Stimulated activated CD4-positive, alpha-beta T cell treated with anti-CD3 and anti-CD28 coated beads, Interleukin-2, amount 100 ng/mL, for 4 hours (primary cell): ENCODE results near the gene SNX30.

Source experiments
- DNase-seq: peaks from one replicate; pipeline ENCODE4 v3.0.0-alpha.2; 2020; ENCODE audit warnings: low read depth

The SNX30 gene

DNA sequence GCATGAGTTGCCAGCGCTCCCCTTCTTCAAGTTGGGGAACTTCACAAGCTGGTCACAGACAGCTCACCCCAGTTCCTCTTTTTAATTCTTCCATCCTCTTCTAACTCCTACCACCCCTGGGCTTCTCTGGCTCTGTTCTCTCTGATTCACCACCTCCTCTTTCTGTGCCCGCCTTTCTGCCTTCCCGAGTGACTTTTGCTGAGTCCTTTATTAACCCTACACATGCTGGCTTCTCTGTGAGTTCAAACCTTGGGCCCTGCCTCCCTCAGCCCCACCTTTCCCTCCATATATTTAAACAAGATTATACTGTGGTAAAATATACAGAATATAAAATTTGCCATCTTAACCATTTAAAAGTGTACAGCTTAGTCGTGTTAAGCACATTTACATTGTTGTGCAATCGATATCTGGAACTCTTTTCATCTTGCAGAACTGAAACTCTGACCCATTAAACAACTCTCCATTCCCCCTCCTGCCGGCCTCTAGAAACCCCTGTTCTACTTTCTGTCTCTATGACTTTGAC, 108.1 kb downstream of the SNX30 start:
- DNase-seq, result no peak

DNA sequence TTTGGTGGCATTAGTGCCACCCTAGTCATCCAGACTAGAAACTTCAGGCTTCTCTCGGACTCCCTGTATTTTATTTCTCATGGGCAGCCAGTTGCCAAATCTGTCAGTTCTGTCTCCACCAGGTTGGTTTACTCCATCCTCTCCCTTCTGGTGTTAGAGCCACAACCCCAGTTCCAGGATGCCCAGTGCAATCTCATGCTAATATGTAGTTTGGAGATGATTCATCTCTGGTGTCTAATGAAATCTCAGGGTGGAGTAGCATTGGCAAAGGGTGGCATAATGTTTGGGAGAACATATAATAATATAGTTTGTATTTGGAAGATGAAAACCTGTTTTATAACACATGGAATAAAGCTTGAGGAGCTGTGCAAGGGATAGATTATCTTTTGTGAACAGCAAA, 109.9 kb downstream of the SNX30 start:
- DNase-seq, result no peak

DNA sequence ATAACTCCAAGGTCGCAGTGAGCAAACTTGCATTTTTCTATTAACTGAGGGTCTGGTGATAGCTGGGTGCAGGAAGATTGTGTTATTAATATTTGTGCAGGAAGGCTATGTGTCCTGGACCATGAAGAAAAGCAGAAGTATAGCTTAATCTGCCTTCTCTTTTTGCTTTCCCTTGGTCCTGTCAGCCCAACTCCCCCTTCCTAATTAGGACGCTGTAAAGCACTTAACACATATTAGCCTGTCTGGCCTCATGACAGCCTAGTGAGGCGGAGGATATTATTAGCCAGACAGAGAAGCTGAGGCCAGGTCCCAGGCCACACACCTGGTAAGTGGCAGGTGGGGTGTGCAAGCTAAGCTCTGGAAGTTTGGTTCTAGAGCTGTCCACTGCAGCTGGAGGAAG, 110.6 kb downstream of the SNX30 start:
- DNase-seq, result no peak

DNA sequence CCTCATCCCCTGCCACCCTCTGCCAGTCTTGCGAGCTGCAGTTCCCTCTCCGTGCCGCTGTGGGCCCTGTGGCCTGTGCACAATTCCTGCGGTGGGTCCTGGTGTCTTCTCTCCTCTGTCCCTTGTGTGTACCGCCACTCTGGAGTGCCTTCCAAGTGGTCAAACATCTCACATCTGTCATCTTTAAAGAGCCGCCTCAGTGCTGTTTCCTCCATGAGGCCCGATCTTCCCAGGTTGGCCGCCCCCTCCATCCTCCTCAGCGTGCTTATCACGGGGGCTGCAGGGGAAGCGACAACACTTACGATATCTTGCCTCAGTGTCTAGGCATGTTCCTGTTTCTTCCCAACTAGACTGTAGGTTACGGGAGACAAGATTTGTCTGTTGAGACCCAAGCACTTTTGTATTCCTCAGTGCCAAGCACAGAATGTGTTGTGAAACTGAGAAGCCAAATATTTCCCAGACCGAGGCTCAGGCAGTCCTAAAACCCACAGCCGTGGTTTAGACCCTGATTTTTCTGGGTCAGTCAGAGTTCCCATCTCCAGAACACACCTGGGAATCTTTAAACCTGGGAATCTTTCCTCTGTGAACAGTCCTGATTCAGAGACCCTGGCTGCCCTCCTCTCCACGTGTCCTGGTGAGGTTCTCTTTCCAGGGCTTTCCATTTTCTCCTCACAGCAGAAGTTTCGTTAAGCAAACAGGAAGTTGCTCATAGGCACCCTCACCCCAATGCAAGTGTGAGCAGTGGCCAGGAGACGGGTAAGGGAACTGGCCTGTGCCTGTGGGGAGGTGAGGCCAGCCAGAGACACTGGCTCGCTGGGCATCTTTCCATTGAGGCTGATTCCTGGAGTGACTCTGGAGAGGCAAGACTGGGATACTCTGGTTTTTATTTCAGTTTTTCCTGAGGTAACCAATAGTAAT, 111.3 kb downstream of the SNX30 start:
- no peak for DNase-seq

DNA sequence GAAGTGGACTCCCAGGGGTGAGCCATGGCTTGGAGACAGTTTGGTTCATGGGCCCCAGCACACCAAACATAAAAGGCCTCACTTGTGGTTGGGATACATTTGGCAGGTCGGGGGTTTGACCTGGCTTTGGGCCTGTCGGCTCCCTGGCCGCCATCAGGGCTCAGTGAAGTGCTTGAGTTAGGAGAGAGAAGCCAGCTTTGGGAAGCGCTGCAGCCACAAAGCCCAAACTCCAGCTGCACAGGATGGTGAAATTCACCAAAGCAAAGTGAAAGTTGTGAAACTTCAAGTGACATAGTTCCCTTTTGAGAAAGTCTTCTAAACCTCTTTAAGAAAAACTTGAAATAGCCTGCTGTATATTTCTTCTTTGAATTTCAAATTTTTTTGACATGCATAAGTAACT, 112.7 kb downstream of the SNX30 start:
- DNase-seq, result no peak

DNA sequence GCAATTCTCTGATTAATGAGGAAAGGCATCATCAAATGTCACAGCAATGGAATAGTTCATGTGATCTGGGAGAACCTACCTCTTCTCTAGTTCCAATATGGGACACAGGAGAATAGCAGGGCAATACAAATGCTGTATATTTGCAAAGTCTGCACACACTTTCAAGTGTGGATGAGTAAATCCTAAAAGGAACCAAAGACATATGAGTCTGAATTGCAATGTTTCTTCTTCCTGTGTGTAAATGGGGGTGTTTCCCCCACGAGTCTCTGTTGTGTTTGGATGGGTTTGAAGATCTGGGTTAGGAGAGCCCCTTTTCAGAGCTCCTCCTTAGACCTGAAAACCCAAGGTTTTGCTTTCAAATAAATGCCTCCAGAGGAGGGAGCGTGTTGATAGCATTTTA, 113.2 kb downstream of the SNX30 start:
- no peak for DNase-seq

DNA sequence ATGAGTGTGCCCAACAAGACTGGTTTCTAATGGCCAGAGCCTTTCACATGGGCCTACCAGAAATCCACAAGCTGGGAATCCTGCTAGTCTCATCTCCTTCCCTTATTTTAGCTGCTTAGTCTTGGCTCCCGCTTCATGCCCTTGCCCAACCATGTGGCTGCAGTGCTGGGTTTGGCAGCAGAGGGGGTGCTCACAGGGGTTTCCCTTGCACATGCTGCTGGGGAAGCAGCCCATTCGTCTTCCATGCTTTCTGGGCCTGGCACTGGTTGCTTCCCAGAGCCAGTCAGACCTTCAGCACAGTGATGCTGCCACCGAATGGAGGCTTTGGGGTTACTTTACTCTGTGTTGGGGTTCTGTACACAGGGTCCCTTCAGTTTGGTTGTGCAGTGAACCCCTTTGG, 113.8 kb downstream of the SNX30 start:
- DNase-seq, result no peak

DNA sequence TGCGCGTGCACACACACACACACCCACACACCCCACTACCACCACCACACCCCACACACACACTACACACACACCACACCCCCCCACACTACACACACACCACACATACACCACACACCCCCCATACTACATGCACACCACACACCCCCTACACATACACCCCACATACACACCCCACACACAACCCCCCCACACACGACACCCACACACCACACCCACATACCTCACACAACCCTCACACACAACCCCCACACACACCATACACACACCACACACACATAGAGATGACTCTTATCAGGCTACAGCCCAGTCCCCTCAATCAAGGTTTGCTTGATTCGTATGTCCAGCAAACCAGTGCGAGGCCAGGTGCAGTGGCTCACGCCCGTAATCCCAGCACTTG, 114.4 kb downstream of the SNX30 start:
- no peak for DNase-seq

DNA sequence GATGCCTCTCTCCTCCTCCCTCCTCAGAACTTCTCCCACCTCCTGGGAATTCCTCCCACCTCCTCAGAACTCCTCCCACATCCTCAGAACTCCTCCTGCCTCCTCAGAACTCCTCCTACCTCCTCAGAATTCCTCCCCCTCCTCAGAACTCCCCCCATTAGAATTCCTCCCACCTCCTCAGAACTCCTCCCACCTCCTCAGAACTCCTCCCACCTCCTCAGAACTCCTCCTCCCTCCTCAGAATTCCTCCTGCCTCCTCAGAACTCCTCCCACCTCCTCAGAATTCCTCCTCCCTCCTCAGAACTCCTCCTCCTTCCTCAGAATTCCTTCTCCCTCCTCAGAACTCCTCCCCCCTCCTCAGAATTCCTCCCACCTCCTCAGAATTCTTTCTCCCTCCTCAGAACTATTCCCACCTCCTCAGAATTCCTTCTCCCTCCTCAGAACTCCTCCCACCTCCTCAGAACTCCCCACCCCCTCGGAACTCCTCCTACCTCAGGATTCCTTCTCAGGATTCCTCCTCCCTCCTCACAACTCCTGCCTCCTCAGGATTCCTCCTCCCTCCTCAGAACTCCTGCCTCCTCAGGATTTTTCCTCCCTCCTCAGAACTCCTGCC, 116.2 kb downstream of the SNX30 start:
- DNase-seq, result no peak

DNA sequence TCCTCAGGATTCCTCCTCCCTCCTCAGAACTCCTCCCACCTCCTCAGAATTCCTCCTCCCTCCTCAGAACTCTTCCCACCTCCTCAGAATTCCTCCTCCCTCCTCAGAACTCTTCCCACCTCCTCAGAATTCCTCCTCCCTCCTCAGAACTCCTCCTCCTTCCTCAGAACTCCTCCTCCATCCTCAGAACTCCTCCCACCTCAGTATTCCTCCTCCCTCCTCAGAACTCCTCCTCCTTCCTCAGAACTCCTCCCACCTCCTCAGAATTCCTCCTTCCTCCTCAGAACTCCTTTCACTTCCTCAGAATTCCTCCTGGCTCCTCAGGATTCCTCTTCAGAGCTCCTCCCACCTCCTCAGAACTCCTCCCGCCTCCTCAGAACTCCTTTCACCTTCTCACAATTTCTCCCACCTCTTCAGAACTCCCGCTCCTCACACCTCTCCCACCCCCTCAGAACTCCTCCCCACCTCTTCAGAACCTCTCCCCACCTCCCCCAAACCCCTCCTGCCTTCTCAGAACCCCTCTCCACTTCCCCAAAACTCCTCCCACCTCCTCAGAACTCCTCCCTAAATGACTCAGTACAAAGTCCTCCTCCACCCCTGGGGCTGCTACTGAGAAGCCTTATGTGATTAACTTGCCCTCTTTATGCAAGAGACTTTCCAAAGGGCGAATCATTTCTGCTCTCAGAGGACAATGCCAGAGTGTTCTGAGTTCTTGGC, 116.9 kb downstream of the SNX30 start:
- DNase-seq, result no peak

DNA sequence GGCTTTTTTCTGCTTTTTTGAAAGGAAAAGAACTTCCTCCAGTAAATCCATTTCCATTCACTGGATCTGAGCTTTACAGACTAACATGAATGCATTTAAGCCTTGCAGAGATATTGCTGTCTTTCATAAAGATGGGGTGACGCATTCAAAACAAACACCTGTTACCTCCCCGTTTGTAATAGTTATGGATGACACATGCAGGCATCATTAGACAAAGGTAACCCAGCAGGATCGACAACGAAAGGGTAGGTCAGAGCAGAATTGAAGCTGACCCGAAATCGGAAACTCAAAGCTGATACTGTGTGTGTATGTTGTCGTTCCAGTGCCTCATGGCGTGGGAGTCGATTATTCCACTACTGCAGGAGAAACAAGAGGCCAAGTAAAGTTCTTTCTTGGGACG, 117.9 kb downstream of the SNX30 start:
- no peak for DNase-seq

DNA sequence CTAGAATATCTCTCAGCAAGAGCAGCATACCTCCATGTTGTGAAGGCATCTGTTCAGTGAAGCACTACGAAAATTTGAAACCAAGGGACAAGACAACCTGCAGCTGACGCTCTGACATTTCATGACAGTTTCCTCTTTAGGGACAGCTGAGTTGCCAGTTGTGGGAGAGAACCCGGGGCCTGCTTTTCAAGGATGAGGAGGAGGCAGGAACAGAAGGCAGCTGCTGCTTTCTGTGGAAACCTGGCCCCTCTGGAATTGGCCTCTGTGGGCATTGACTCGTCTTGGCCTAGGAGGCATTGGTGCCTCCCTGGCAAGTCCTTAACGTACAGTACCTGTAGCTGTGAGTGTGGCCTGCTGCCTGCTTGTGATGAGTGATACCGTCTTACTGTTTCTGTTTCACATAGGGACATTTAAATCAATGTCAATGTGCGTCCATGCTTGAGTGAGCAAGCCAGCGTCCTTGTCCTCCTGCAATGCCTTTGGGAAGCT, 118.5 kb downstream of the SNX30 start:
- DNase-seq, result no peak

DNA sequence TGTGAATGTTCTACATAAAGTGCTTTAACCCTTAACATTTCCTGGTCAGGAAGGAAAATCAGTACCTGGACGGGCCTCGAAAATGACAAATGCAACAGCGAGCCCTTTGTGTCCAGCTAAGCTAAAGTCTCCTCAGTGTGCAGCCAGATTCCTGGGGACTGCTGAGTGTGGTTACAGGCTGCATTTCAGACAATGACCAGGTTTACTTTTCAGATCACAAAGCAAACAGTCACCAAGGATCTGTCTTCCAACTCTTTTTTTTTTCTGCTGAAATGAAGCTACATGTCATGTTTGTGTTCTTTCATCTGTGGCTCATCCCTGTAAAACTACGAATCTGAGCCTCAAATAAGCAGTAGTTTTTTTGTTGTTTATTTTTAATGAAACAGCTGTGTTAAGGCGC, 119.4 kb downstream of the SNX30 start:
- DNase-seq, result no peak

DNA sequence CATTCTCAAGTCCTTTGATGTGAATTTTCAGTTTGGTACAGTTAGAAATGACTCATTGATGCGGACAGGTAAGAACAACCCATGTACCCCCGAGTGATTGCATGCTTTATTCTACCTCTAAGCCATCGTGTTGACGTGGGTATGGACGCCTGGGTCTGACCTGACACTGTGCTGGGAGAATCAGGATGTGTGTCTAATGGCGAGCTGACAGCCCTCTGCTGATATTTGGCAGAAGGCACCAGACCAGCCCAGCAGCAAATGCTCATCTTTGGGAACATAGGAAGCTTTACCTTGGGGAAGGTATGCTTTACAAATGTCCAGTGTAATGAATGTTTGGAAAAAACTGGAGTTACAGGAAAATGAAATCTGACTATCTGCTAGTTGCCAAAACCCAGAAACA, 120.0 kb downstream of the SNX30 start:
- no peak for DNase-seq

DNA sequence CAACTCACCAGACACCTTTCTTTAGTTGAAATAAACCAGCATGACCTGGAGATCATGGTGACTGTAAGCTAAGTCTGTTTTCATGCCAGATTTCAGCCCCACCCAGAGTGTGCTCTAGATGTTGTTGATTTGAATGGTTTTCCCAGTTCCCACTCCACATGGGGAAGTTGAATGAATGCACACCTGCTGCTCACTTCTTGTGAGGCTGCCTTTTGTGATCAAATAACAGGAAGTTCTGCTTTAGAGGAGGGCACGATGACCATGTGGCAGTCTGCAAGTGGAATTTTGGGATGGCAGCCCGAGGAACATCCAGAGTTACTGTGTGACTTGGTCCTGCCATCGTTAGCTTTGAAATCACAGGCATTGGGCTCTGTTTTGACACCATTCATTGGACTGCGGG, 121.5 kb downstream of the SNX30 start:
- no peak for DNase-seq

DNA sequence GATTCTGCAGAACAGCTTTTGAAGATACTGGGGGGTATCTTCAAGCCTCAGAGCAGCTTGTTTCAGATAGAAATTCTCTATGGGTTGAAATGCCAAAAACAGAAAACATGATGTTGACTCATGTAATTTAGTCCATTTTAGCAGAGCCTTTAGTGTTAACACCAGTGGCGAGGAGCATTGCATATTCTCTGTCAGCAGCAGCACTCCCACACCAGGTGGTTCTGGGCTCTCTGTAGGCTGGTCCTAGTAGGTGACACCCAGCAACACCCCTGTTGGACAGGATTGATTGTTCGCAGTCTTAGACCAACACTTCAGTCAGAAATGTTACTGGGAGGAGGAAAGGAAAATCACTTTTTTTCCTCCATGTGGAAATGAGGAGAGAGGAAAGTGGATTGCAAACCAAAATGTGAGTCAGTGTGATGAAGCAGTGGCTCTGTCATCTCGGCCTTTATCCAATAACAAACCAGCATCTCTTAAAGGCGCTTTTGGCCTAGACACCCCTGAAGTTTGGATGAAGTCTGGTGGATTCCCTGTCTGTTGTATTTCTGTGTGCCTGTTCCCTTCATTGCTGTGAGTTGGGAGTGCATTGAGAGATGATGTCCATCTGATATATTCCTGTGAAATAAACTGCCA, 123.3 kb downstream of the SNX30 start:
- DNase-seq, result no peak

DNA sequence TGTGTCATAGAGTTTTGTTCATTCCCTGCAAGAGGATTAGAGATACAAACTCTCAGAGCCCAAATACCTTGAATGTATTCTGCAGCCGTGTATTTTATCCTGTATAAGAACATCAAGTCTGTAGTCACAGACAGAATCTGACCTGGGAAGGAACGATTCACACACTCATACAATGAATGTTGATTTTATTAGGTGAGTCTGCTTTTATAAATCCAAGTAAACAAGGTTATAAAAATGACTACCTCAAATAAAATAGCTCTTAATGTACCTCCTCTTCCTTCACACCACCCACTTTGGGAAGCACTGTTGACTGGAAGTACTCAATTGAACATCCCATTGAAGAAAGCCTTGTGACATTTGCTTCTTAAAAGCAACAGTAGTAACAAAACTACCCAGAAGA, 128.2 kb downstream of the SNX30 start:
- no peak for DNase-seq

DNA sequence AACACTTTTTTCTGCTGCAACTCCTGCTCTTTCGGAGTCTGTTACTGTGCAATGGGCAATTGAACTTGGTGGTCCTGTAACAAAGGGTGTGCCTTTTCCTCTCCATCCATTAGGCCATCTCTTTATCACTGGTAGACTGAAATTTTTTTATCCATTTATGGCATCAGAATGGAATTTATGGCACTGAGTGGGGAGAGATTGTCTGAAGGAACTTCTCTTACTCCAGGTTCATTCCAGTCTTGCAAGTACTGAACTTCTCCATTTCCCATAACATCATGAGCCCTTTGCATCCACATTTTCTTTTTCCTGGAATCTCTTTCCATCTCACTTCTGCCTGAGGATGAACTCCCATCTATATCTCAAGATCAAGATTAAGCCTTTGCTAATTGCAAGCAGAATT, 130.1 kb downstream of the SNX30 start:
- no peak for DNase-seq

DNA sequence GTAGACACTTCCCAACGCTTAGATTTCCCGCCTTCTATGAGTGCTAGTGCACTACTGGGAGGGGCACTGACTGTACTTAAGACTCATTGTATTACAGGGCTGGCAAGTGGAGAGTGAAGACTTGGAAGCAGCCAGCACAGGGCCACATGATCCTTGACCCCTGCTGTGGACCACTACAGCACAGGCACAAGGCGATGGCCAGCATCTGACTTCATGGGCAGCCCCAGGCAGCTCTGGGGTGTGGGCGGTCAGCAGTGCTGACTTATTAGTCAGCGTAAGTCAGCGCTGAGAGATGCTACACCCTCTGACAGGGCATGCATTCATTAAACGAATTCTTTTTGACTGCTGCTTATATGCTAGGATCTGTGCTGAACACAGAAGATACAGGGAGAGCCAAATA, 130.8 kb downstream of the SNX30 start:
- no peak for DNase-seq

DNA sequence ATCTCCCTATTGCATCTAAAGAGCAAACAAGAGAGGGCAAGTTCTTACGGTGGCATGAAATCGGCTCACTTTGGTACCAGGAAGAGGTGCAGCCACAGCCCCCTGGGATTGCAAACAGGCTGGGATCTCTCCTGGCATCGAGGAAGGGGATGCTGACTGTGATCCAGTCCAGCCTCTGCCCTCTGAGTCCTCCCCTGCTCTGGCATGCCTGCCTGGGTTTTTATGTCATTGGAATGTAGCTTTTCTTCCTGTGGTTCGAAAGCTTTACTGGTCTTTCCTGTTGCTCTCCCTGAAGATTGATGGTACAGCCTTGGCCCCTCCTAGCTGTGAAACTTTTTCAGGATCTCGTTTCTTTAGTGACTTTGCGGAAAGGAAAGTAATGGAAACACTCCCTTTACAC, 133.5 kb downstream of the SNX30 start:
- DNase-seq, result no peak

DNA sequence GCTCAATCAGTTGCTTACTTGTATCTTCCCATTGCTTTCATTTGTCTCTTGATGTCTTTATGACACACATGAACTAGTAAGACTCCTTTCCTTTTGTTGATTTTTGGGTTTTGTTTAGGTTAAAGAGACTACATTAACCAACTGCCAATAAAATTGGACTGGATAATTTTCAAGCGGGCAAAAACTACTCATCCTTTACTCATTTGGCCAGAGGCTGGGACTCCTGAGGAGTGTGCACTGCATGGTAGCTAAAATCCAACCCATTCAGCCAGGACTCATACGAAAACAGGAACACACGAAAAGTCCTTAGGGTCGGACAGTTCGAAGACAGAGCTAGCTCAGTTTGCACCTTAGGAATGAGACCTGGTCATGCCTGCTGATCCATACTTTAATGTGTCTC, 134.2 kb downstream of the SNX30 start:
- no peak for DNase-seq

DNA sequence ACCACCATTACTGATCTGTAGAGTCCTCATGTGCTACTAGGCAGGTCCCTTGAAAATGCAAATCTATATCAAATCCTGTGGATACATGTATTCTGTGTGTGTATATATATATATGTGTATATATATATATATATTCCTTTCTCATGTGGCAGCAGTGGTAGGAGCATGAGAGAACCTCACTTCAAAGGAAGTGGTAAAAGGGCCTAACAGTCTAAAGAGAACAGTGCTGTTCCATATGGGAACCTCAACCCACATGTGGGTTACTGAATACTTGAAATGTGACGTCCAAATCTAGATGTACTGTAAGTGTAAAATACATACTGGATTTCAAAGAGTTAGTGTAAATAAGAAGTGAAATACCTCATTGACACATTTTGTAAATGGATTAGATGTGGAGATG, 134.8 kb downstream of the SNX30 start:
- DNase-seq, result no peak
